ENCODE results near the gene ATP6V0C. TPM values are rescaled to one million over a fixed set of nuclear protein-coding genes. Genes with fewer than 3 reads are reported as not detected.
"Not testable (repeated sequence)": the region's sequence is repeated elsewhere in the genome, so short reads cannot be mapped to it uniquely, and the experiment has no call there.

Gene ATP6V0C
- total RNA-seq, 1 experiment from 2014 or later, result 176 TPM

DNA sequence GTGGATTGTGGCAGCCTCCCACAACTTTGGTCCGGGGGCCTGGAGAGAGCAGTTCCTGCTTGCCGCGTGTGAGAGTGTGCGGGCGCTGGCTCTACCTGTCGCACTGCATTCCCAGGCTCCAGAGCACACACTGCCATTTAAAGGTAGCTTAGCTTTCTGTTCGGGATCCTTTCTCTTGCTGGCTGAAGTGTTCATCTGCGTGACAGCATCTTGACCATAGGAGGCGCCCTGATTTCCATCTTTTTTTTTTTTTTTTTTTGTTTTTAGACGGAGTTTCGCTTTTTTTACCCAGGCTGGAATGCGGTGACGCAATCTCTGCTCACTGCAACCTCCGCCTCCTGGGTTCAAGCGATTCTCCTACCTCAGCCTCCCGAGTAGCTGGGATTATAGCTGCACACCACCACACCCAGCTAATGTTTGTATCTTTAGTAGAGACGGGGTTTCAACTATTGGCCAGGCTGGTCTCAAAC lies 37.7 kb downstream of the ATP6V0C start:
- H3K18ac ChIP-seq (ENCODE audit: insufficient read length, low read depth, low read length); H3K56ac ChIP-seq (ENCODE audit: insufficient read length, low read depth, low read length); H2BK120ac ChIP-seq (ENCODE audit: low read depth, low read length, poor library complexity, severe bottlenecking); H4K20me1 ChIP-seq (ENCODE audit: control insufficient read depth, insufficient read depth, insufficient read length); H4K91ac ChIP-seq (ENCODE audit: insufficient read length, low read depth, low read length); H3K79me1 ChIP-seq (ENCODE audit: insufficient read depth, low read depth, low read length, poor library complexity, severe bottlenecking); H3K4me2 ChIP-seq (ENCODE audit: insufficient read depth, insufficient read length, low read length); H2AFZ ChIP-seq (ENCODE audit: low read length); H3K4me1 ChIP-seq (ENCODE audit: insufficient read depth, low read length); H3K27me3 ChIP-seq (ENCODE audit: insufficient read depth, low read length); H4K5ac ChIP-seq (ENCODE audit: insufficient read length, low read depth, low read length); H3K36me3 Mint-ChIP-seq (ENCODE audit: insufficient read depth in 1 of 3, low read depth in 3 of 3); H3K79me2 ChIP-seq (ENCODE audit: insufficient read depth, low read length); H4K8ac ChIP-seq (replicated peaks; ENCODE audit: insufficient read length, low read depth, low read length); H3K9ac ChIP-seq (ENCODE audit: extremely low read depth, insufficient read length, low read length); H3K9me3 Mint-ChIP-seq; H3K4ac ChIP-seq (ENCODE audit: low read depth, low read length); H3K23ac ChIP-seq (ENCODE audit: insufficient read length, low read depth, low read length); H3K23me2 ChIP-seq (ENCODE audit: insufficient read length, low read depth, low read length, poor library complexity, severe bottlenecking); H3K4me1 Mint-ChIP-seq; H3K9me3 ChIP-seq (ENCODE audit: control insufficient read depth, low read depth, low read length); H3K27me3 Mint-ChIP-seq (ENCODE audit: low read depth); H2BK20ac ChIP-seq (ENCODE audit: low read depth, low read length, poor library complexity, severe bottlenecking); H2BK12ac ChIP-seq (ENCODE audit: insufficient read length, low read depth, low read length); H3K4me3 Mint-ChIP-seq; H3K14ac ChIP-seq (ENCODE audit: insufficient read depth, low read length); H2BK15ac ChIP-seq (ENCODE audit: low read depth, low read length); H2BK5ac ChIP-seq (ENCODE audit: insufficient read length, low read length); H2AK5ac ChIP-seq (ENCODE audit: insufficient read length, low read length); H3K27ac ChIP-seq (ENCODE audit: insufficient read length, low read depth, low read length); H3T11ph ChIP-seq (ENCODE audit: low read length): not testable (repeated sequence)
- TF ChIP-seq, protein P1, sequence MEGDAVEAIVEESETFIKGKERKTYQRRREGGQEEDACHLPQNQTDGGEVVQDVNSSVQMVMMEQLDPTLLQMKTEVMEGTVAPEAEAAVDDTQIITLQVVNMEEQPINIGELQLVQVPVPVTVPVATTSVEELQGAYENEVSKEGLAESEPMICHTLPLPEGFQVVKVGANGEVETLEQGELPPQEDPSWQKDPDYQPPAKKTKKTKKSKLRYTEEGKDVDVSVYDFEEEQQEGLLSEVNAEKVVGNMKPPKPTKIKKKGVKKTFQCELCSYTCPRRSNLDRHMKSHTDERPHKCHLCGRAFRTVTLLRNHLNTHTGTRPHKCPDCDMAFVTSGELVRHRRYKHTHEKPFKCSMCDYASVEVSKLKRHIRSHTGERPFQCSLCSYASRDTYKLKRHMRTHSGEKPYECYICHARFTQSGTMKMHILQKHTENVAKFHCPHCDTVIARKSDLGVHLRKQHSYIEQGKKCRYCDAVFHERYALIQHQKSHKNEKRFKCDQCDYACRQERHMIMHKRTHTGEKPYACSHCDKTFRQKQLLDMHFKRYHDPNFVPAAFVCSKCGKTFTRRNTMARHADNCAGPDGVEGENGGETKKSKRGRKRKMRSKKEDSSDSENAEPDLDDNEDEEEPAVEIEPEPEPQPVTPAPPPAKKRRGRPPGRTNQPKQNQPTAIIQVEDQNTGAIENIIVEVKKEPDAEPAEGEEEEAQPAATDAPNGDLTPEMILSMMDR (conservative IDR thresholded peaks at IDR 0.05), result peak; percentile 59
- H3K27ac Mint-ChIP-seq, result peak overlapping the region; percentile 31 to 86 (median 61); a peak in 3 of 7 replicates
- no CpG with 5 or more reads among the region's 17 CpGs for WGBS (ENCODE audit: extremely low coverage, insufficient read length, low lambda C conversion rate)
- peak; percentile 62 for DNase-seq

DNA sequence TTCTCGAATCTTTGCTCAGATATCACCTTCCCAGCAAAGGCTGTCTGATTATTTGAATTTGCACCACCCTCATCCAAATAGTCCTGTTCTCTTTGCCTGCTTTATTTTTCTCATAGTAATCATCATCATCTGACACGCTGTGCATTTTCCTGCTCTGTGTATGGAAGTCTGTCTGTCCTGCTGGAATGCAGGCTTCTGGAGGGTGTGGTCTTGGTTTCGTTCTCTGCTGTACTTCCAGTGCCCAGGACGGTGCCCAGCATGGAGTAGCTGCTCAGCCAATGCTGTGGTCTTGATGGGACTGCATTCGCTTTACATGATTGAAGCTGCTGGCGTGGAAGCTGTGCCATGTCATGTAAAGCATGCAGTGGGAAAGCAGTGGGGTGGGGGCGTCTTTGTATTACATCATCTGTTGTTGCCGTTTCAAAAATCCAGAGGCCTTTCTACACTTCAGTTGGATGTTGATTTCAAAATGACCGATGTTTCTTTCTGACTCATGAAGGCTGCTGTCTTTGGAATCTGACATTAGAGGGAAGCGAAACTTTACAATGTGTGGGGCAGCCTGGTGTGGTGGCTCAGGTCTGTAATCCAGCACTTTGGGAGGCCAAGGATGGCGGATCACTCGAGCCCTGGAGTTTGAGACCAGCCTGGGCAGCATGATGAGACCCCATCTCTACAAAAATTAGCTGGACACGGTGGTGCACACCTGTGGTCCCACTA lies 41.1 kb downstream of the ATP6V0C start:
- not testable (repeated sequence) for H3K23me2 ChIP-seq (ENCODE audit: insufficient read length, low read depth, low read length, poor library complexity, severe bottlenecking); H4K8ac ChIP-seq (replicated peaks; ENCODE audit: insufficient read length, low read depth, low read length); H2BK5ac ChIP-seq (ENCODE audit: insufficient read length, low read length); H3K9me3 Mint-ChIP-seq; H3K36me3 Mint-ChIP-seq (ENCODE audit: insufficient read depth in 1 of 3, low read depth in 3 of 3); H2AFZ ChIP-seq (ENCODE audit: low read length); H2BK15ac ChIP-seq (ENCODE audit: low read depth, low read length); H3T11ph ChIP-seq (ENCODE audit: low read length); H3K4me1 Mint-ChIP-seq; H3K56ac ChIP-seq (ENCODE audit: insufficient read length, low read depth, low read length); H3K23ac ChIP-seq (ENCODE audit: insufficient read length, low read depth, low read length); H2AK5ac ChIP-seq (ENCODE audit: insufficient read length, low read length); H3K9me3 ChIP-seq (ENCODE audit: control insufficient read depth, low read depth, low read length); H3K4me1 ChIP-seq (ENCODE audit: insufficient read depth, low read length); H4K20me1 ChIP-seq (ENCODE audit: control insufficient read depth, insufficient read depth, insufficient read length); H2BK120ac ChIP-seq (ENCODE audit: low read depth, low read length, poor library complexity, severe bottlenecking); H3K18ac ChIP-seq (ENCODE audit: insufficient read length, low read depth, low read length); H3K27ac Mint-ChIP-seq; H4K5ac ChIP-seq (ENCODE audit: insufficient read length, low read depth, low read length); H3K4me3 Mint-ChIP-seq; H3K14ac ChIP-seq (ENCODE audit: insufficient read depth, low read length); H3K79me2 ChIP-seq (ENCODE audit: insufficient read depth, low read length); H2BK20ac ChIP-seq (ENCODE audit: low read depth, low read length, poor library complexity, severe bottlenecking); H3K27ac ChIP-seq (ENCODE audit: insufficient read length, low read depth, low read length); H3K27me3 ChIP-seq (ENCODE audit: insufficient read depth, low read length); H4K91ac ChIP-seq (ENCODE audit: insufficient read length, low read depth, low read length); H3K9ac ChIP-seq (ENCODE audit: extremely low read depth, insufficient read length, low read length); H3K79me1 ChIP-seq (ENCODE audit: insufficient read depth, low read depth, low read length, poor library complexity, severe bottlenecking); DNase-seq; H3K4me2 ChIP-seq (ENCODE audit: insufficient read depth, insufficient read length, low read length); H2BK12ac ChIP-seq (ENCODE audit: insufficient read length, low read depth, low read length); H3K4ac ChIP-seq (ENCODE audit: low read depth, low read length); H3K27me3 Mint-ChIP-seq (ENCODE audit: low read depth)
- no CpG with 5 or more reads among the region's 13 CpGs for WGBS (ENCODE audit: extremely low coverage, insufficient read length, low lambda C conversion rate)
